ENCODE results near the gene APEX2.

The APEX2 gene

GRCh38 chrX:55011294-55011693 is 11.1 kb downstream of the APEX2 start:
- peak; percentile 39 for TF ChIP-seq CTCF (IDR thresholded peaks at IDR 0.05; ENCODE audit: low read depth, low read length, missing control alignments)
- in situ Hi-C loops (cut with HindIII; ENCODE audit: low sequenced_read_pairs) = no loop called here
- no peak overlapping the region for H3K4me3 ChIP-seq (ENCODE audit: low read depth, low read length)
- DNase-seq (ENCODE audit: low read depth) = no peak

GRCh38 chrX:55014897-55015299 is 14.7 kb downstream of the APEX2 start:
- no peak for DNase-seq (ENCODE audit: low read depth)
- H3K4me3 ChIP-seq (ENCODE audit: low read depth, low read length) = no peak overlapping the region
- TF ChIP-seq CTCF (IDR thresholded peaks at IDR 0.05; ENCODE audit: low read depth, low read length, missing control alignments) = no peak
- in situ Hi-C loops (cut with HindIII; ENCODE audit: low sequenced_read_pairs) = loop anchor here (5.0 kb wide), 1 partner anchor 88 kb away; no protein-coding TSS in a partner anchor

GRCh38 chrX:55026143-55026542 is 26.0 kb downstream of the APEX2 start:
- TF ChIP-seq CTCF (IDR thresholded peaks at IDR 0.05; ENCODE audit: low read depth, low read length, missing control alignments) = no peak
- no peak for DNase-seq (ENCODE audit: low read depth)
- no peak overlapping the region for H3K4me3 ChIP-seq (ENCODE audit: low read depth, low read length)
- in situ Hi-C loops (cut with HindIII; ENCODE audit: low sequenced_read_pairs) = no loop called here

- in situ Hi-C loops (cut with HindIII; ENCODE audit: low sequenced_read_pairs) = no loop called here
- DNase-seq (ENCODE audit: low read depth) = no peak
- no peak overlapping the region for H3K4me3 ChIP-seq (ENCODE audit: low read depth, low read length)
- TF ChIP-seq CTCF (IDR thresholded peaks at IDR 0.05; ENCODE audit: low read depth, low read length, missing control alignments) = no peak
These were observed 26.7 kb downstream of the APEX2 start for GRCh38 chrX:55026840-55027239.

GRCh38 chrX:55028040-55028439 is 27.9 kb downstream of the APEX2 start:
- no peak for TF ChIP-seq CTCF (IDR thresholded peaks at IDR 0.05; ENCODE audit: low read depth, low read length, missing control alignments)
- DNase-seq (ENCODE audit: low read depth) = no peak
- H3K4me3 ChIP-seq (ENCODE audit: low read depth, low read length) = no peak overlapping the region
- in situ Hi-C loops (cut with HindIII; ENCODE audit: low sequenced_read_pairs) = no loop called here

- in situ Hi-C loops (cut with HindIII; ENCODE audit: low sequenced_read_pairs) = no loop called here
- TF ChIP-seq CTCF (IDR thresholded peaks at IDR 0.05; ENCODE audit: low read depth, low read length, missing control alignments) = no peak
- DNase-seq (ENCODE audit: low read depth) = no peak
- H3K4me3 ChIP-seq (ENCODE audit: low read depth, low read length) = no peak overlapping the region
These were observed 28.4 kb downstream of the APEX2 start for GRCh38 chrX:55028611-55029010.

GRCh38 chrX:55029291-55029690 is 29.1 kb downstream of the APEX2 start:
- no peak for DNase-seq (ENCODE audit: low read depth)
- no peak for TF ChIP-seq CTCF (IDR thresholded peaks at IDR 0.05; ENCODE audit: low read depth, low read length, missing control alignments)
- H3K4me3 ChIP-seq (ENCODE audit: low read depth, low read length) = no peak overlapping the region
- in situ Hi-C loops (cut with HindIII; ENCODE audit: low sequenced_read_pairs) = no loop called here

All from astrocyte of the cerebellum (primary cell).